ENCODE results near the gene TMCC3. TPM values are rescaled to one million over a fixed set of nuclear protein-coding genes. Genes with fewer than 3 reads are reported as not detected.

Gene TMCC3
- total and polyA plus RNA-seq, 3 experiments from 2014 or later, result 0.18 to 0.41 (median 0.18) TPM

DNA sequence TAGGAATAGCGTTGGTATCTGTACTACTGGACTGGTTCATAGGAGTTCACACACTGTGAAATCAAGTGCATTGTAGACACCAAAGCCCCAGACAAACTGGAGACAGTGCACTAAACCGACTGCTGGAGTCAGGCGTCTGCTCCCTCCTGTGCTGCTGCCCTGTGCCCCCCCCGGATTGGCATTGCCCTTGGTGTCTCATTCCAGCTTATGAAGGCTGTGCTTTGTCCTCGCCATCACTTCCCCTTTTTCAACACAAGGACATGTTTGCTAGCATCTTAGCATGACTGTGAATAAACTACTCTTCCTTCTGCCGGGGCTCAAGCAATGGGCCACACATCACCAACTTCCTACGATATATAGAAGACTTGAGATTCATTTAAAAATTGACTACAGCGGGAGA is 84.0 kb downstream of the TMCC3 start:
- no peaks in the 10 kb centered on the region for H3K9me3 ChIP-seq (ENCODE audit: low read length)
- CTCF ChIA-PET, result no interaction called here
- no peaks in the 10 kb centered on the region for H3K4me1 Mint-ChIP-seq

DNA sequence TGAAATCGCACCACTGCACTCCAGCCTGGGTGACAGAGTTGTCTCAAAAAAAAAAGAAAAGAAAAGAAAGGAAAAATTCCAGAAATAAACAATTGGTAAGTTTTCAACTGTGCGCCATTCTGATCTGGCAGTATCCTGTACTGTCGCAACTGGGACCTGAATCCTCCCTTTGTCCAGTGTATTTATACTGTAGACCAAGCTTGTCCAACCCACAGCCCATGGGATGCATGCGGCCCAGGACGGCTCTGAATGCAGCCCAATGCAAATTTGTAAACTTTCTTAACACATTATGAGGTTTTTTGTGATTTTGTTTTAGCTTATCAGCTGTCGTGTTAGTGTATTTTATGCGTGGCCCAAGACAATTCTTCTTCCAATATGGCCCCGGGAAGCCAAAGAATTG is 84.7 kb downstream of the TMCC3 start:
- no peak for DNase-seq
- no peaks in the 10 kb centered on the region for H3K4me1 Mint-ChIP-seq
- no peaks in the 10 kb centered on the region for H3K36me3 Mint-ChIP-seq
- CTCF ChIA-PET, result no interaction called here
- H3K27me3 Mint-ChIP-seq, result peaks cover 7 to 10% of the 10 kb centered on the region in 2 donors
- Histone ChIP-seq H3K4me1 (ENCODE audit: insufficient read depth, low read length) (no peaks in the 10 kb centered on the region), H3K4me3 (ENCODE audit: low read length) (no peak overlapping the region), H3K9me3 (ENCODE audit: low read length) (no peaks in the 10 kb centered on the region), H3K36me3 (ENCODE audit: insufficient read depth, low read length) (no peaks in the 10 kb centered on the region), H3K27me3 (ENCODE audit: insufficient read depth, low read length, poor library complexity, severe bottlenecking) (no peaks in the 10 kb centered on the region), H3K27ac (ENCODE audit: low read depth, low read length) (no peak overlapping the region)
- POLR2A ChIA-PET, result no interaction called here
- H3K4me3 Mint-ChIP-seq, result no peak overlapping the region
- H3K27ac Mint-ChIP-seq, result no peak overlapping the region
- no peaks in the 10 kb centered on the region for H3K9me3 Mint-ChIP-seq

More for the DNA sequence above, 84.0 kb downstream of the TMCC3 start:
- H3K9me3 Mint-ChIP-seq, result no peaks in the 10 kb centered on the region
- H3K27me3 Mint-ChIP-seq, result peaks cover 7 to 10% of the 10 kb centered on the region in 2 donors
- Histone ChIP-seq H3K27me3 (ENCODE audit: insufficient read depth, low read length, poor library complexity, severe bottlenecking) (no peaks in the 10 kb centered on the region), H3K27ac (ENCODE audit: low read depth, low read length) (no peak overlapping the region), H3K36me3 (ENCODE audit: insufficient read depth, low read length) (no peaks in the 10 kb centered on the region), H3K4me3 (ENCODE audit: low read length) (no peak overlapping the region), H3K4me1 (ENCODE audit: insufficient read depth, low read length) (no peaks in the 10 kb centered on the region)
- POLR2A ChIA-PET, result no interaction called here
- no peak for DNase-seq
- no peak overlapping the region for H3K4me3 Mint-ChIP-seq
- H3K36me3 Mint-ChIP-seq, result peaks cover 0 to under 1% (median 0%) of the 10 kb centered on the region in 3 donors
- no peak overlapping the region for H3K27ac Mint-ChIP-seq

DNA sequence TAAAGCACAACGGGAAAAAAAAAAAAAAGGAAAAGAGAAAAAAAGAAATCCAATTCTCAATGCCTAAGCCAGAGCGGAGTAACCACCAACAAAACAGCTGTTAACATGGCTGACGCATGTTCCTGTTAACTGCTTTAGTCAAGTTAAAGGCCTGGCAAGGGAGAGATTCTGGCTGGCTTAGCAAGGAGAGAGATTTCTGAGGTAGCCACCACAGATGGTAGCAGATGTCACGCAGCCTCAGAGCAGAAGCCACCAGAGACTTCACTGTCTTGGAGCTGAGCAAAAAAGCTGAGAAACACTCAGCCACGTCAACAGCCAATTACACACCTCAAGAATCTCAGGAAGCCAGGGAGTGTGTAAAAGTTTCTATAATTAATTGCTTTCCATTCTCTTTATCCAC is 87.1 kb downstream of the TMCC3 start:
- no peak overlapping the region for H3K27ac ChIP-seq (ENCODE audit: low read depth, low read length)
- H3K27me3 ChIP-seq (ENCODE audit: insufficient read depth, low read length, poor library complexity, severe bottlenecking), result no peaks in the 10 kb centered on the region
- H3K27ac Mint-ChIP-seq, result no peak overlapping the region
- no peaks in the 10 kb centered on the region for H3K36me3 ChIP-seq (ENCODE audit: insufficient read depth, low read length)
- CTCF ChIA-PET, result no interaction called here
- POLR2A ChIA-PET, result no interaction called here
- H3K27me3 Mint-ChIP-seq, result peaks cover 11 to 24% of the 10 kb centered on the region in 2 donors
- DNase-seq, result no peak
- no peaks in the 10 kb centered on the region for H3K4me1 ChIP-seq (ENCODE audit: insufficient read depth, low read length)
- no peaks in the 10 kb centered on the region for H3K9me3 Mint-ChIP-seq
- no peak overlapping the region for H3K4me3 Mint-ChIP-seq
- no peaks in the 10 kb centered on the region for H3K36me3 Mint-ChIP-seq
- peaks cover 0 to 1% (median 0%) of the 10 kb centered on the region in 3 donors for H3K4me1 Mint-ChIP-seq
- no peak overlapping the region for H3K4me3 ChIP-seq (ENCODE audit: low read length)
- H3K9me3 ChIP-seq (ENCODE audit: low read length), result no peaks in the 10 kb centered on the region

DNA sequence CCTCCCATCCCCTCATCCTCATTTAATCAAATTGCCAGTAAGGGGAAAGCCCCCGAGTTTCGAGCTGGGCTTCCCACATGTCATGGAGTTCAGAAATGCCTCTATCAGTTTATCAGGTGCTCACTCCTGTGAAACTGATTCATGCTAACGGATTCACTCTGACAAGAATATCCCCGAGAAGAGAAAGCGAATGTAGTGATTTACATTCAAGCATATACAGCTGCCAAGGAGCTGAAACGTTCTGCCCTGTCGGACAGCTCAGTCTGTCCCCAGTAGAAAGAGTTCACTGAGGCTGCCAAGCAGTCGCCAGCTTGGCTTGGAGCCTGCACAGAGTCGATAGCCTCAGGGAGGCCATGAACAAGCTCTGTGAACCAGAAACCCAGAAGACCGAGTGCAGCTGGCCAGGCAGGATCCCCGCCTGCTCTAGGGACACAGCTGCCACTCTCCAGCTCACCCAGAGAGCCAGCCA is 88.4 kb downstream of the TMCC3 start:
- no peaks in the 10 kb centered on the region for H3K9me3 ChIP-seq (ENCODE audit: low read length)
- Mint-ChIP-seq H3K27me3 (peaks cover 14 to 32% of the 10 kb centered on the region in 2 donors), H3K27ac (peak overlapping the region in 1 of 8 donors; percentile 15), H3K4me3 (no peak overlapping the region), H3K4me1 (peaks cover 0 to 1% (median 0%) of the 10 kb centered on the region in 3 donors), H3K36me3 (no peaks in the 10 kb centered on the region), H3K9me3 (no peaks in the 10 kb centered on the region)
- H3K27ac ChIP-seq (ENCODE audit: low read depth, low read length), result no peak overlapping the region
- POLR2A ChIA-PET, result no interaction called here
- DNase-seq, result no peak
- H3K4me3 ChIP-seq (ENCODE audit: low read length), result no peak overlapping the region
- no peaks in the 10 kb centered on the region for H3K27me3 ChIP-seq (ENCODE audit: insufficient read depth, low read length, poor library complexity, severe bottlenecking)
- no peaks in the 10 kb centered on the region for H3K4me1 ChIP-seq (ENCODE audit: insufficient read depth, low read length)
- CTCF ChIA-PET, result no interaction called here
- no peaks in the 10 kb centered on the region for H3K36me3 ChIP-seq (ENCODE audit: insufficient read depth, low read length)

DNA sequence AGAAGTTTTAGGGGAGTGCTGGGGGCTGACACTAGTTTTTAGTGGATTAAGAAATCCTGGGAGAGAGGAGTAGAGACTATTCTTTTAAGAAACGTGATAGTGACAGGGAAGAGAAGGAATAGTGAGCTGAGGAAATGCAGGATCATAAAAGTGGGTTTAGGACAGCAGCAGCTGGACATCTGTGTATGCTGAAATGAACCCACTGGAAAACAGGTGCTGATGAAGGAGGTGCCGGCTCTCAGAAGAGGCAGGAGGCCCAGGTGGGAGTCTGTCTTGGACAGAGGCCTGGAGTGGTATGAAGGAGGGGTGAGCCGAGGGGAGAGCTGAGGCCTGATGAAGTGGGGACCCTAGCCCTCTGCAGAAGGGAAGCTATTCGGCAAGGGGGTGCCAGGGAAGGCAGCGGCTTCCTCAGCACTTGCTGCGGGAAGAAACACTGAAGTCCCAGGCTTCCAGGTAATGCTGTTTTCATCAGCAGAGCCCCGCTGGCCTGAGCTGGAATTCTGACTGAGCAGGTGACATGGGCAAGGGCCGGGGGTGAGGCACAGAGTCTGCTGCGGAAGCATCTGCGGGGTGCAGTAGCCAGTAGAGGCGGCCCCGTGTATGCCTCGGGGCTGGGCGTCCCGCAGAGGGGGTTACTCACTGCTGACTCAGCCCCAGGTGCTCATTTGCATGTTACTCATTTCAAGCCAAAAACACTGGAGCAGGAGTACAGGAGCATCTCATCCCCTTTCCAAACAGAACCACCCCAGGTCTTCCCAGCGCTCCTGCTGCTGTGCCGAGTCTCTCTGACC is 89.7 kb downstream of the TMCC3 start:
- no peaks in the 10 kb centered on the region for H3K9me3 ChIP-seq (ENCODE audit: low read length)
- Mint-ChIP-seq H3K4me1 (peaks cover 0 to 1% (median 0%) of the 10 kb centered on the region in 3 donors), H3K27me3 (peaks cover 14 to 32% of the 10 kb centered on the region in 2 donors), H3K4me3 (no peak overlapping the region), H3K27ac (no peak overlapping the region), H3K36me3 (no peaks in the 10 kb centered on the region), H3K9me3 (no peaks in the 10 kb centered on the region)
- no peaks in the 10 kb centered on the region for H3K36me3 ChIP-seq (ENCODE audit: insufficient read depth, low read length)
- ChIA-PET POLR2A (no interaction called here), CTCF (no interaction called here)
- H3K4me1 ChIP-seq (ENCODE audit: insufficient read depth, low read length), result no peaks in the 10 kb centered on the region
- no peak overlapping the region for H3K4me3 ChIP-seq (ENCODE audit: low read length)
- no peak overlapping the region for H3K27ac ChIP-seq (ENCODE audit: low read depth, low read length)
- no peaks in the 10 kb centered on the region for H3K27me3 ChIP-seq (ENCODE audit: insufficient read depth, low read length, poor library complexity, severe bottlenecking)
- no peak for DNase-seq

DNA sequence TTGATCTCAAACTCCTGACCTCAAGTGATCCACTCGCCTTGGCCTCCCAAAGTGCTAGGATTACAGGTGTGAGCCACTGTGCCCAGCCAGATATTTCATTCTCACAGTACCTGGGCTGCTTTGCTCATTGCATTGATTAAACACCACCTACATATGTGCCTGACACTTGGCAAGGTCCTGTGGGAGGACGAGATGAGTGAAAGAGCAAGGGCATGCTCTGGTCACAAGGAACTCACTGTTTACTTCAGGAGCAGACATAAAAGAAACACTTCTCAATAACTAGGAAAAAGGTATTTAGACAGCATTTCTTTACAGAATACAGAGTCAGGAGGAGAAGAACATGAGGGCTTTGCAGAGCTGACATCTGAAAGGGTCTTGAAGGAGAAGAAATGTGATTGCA is 91.7 kb downstream of the TMCC3 start:
- H3K36me3 ChIP-seq (ENCODE audit: insufficient read depth, low read length), result no peaks in the 10 kb centered on the region
- POLR2A ChIA-PET, result no interaction called here
- Mint-ChIP-seq H3K4me1 (peaks cover 0 to 1% (median 0%) of the 10 kb centered on the region in 3 donors), H3K4me3 (no peak overlapping the region), H3K27ac (no peak overlapping the region), H3K27me3 (peaks cover 11 to 36% of the 10 kb centered on the region in 2 donors), H3K36me3 (no peaks in the 10 kb centered on the region), H3K9me3 (no peaks in the 10 kb centered on the region)
- no peak for DNase-seq
- H3K9me3 ChIP-seq (ENCODE audit: low read length), result no peaks in the 10 kb centered on the region
- H3K4me1 ChIP-seq (ENCODE audit: insufficient read depth, low read length), result no peaks in the 10 kb centered on the region
- CTCF ChIA-PET, result no interaction called here
- H3K4me3 ChIP-seq (ENCODE audit: low read length), result no peak overlapping the region
- no peak overlapping the region for H3K27ac ChIP-seq (ENCODE audit: low read depth, low read length)
- no peaks in the 10 kb centered on the region for H3K27me3 ChIP-seq (ENCODE audit: insufficient read depth, low read length, poor library complexity, severe bottlenecking)

DNA sequence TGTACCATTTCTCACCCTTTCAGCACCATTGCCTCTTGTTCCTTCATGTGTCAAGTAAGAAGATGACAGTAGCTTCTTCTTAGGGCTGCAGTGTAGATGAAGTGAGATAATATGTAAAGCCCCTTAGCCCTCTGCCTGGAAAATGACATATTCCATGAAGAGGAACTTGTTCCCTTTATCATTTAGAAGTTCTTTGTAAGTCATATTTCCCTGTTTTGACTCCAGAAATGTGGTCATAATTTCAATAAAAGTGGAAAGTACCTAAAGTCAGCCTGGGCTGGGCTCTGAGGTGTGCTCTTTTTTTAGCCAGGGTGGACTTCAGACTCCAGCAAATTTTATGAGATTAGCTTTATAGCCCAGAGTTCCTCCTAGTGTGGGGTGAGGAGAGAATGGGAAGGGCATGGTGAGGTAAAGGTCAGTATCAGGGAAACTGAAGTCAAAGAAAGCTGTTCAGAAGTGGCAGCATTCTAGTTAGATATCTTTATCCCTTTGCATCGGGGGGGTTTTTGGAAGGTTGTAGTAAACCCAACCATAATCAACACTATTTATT is 92.5 kb downstream of the TMCC3 start:
- Histone ChIP-seq H3K27me3 (ENCODE audit: insufficient read depth, low read length, poor library complexity, severe bottlenecking) (no peaks in the 10 kb centered on the region), H3K4me3 (ENCODE audit: low read length) (no peak overlapping the region), H3K4me1 (ENCODE audit: insufficient read depth, low read length) (no peaks in the 10 kb centered on the region), H3K27ac (ENCODE audit: low read depth, low read length) (no peak overlapping the region), H3K36me3 (ENCODE audit: insufficient read depth, low read length) (no peaks in the 10 kb centered on the region), H3K9me3 (ENCODE audit: low read length) (no peaks in the 10 kb centered on the region)
- peaks cover 0 to 1% (median 0%) of the 10 kb centered on the region in 3 donors for H3K4me1 Mint-ChIP-seq
- H3K27ac Mint-ChIP-seq, result no peak overlapping the region
- DNase-seq, result no peak
- no peaks in the 10 kb centered on the region for H3K9me3 Mint-ChIP-seq
- POLR2A ChIA-PET, result no interaction called here
- H3K27me3 Mint-ChIP-seq, result peaks cover 11 to 36% of the 10 kb centered on the region in 2 donors
- no peak overlapping the region for H3K4me3 Mint-ChIP-seq
- CTCF ChIA-PET, result no interaction called here
- no peaks in the 10 kb centered on the region for H3K36me3 Mint-ChIP-seq

DNA sequence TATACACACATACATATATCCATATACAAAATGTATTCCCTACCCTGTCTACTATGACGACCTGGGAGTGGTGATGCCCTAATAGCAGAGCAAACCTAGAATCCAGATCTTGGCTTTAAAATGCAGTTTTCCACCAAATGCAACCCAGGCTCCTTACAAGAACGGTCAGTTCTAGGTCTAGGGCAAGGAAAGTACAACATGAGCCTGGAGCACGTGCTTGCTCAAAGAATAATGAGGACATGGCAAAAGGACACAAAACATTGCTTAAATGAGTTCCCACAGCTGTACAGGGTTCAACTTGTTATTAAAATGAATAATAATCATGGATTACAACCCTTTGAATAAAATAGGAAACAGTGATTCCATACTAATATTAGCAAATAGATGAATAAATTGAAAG is 94.7 kb downstream of the TMCC3 start:
- H3K9me3 ChIP-seq (ENCODE audit: low read length), result no peaks in the 10 kb centered on the region
- Mint-ChIP-seq H3K27me3 (peaks cover 11 to 45% of the 10 kb centered on the region in 2 donors), H3K9me3 (peaks cover 0 to 2% (median 0%) of the 10 kb centered on the region in 5 donors), H3K4me3 (no peak overlapping the region), H3K4me1 (peaks cover 0 to 1% (median 0%) of the 10 kb centered on the region in 3 donors), H3K27ac (no peak overlapping the region), H3K36me3 (no peaks in the 10 kb centered on the region)
- no peaks in the 10 kb centered on the region for H3K4me1 ChIP-seq (ENCODE audit: insufficient read depth, low read length)
- H3K27ac ChIP-seq (ENCODE audit: low read depth, low read length), result no peak overlapping the region
- DNase-seq, result no peak
- H3K36me3 ChIP-seq (ENCODE audit: insufficient read depth, low read length), result no peaks in the 10 kb centered on the region
- ChIA-PET POLR2A (no interaction called here), CTCF (no interaction called here)
- no peak overlapping the region for H3K4me3 ChIP-seq (ENCODE audit: low read length)
- no peaks in the 10 kb centered on the region for H3K27me3 ChIP-seq (ENCODE audit: insufficient read depth, low read length, poor library complexity, severe bottlenecking)

Measured in CD8-positive, alpha-beta memory T cell (primary cell).